Nephron (organoid): ENCODE measurements around the gene UBALD2.
"Not testable (repeated sequence)": the region's sequence is repeated elsewhere in the genome, so short reads cannot be mapped to it uniquely, and the experiment has no call there.

Source experiments
- H3K27ac Mint-ChIP-seq, 3 experiments: 2 replicates each; pipeline ENCODE4 v1.8.0; 2020; ENCODE audit warnings: mixed read lengths in 3 of 3, mild to moderate bottlenecking in 2 of 3, moderate library complexity in 1 of 3
- H3K27me3 Mint-ChIP-seq: 2 replicates; pipeline ENCODE4 v1.8.0; 2021; ENCODE audit warnings: low read depth, mild to moderate bottlenecking, moderate library complexity, mixed read lengths
- H3K36me3 Mint-ChIP-seq: 2 replicates; pipeline ENCODE4 v1.8.0; 2020; ENCODE audit warnings: low read depth, mixed read lengths
- H3K4me1 Mint-ChIP-seq: 2 replicates; pipeline ENCODE4 v1.8.0; 2020; ENCODE audit warnings: mixed read lengths
- H3K4me3 Mint-ChIP-seq, 3 experiments: 2 replicates each; pipeline ENCODE4 v1.8.0; 2020; ENCODE audit warnings: mild to moderate bottlenecking in 3 of 3, mixed read lengths in 3 of 3, moderate library complexity in 2 of 3
- H3K9me3 Mint-ChIP-seq: 2 replicates; pipeline ENCODE4 v1.8.0; 2020; ENCODE audit warnings: mixed read lengths
- CTCF ChIP-seq, 3 experiments: fragments of 200-600 bp; sonication (generic); IDR thresholded peaks; one replicate each; pipeline ENCODE4 v1.5.0; 2021; ENCODE audit warnings: antibody characterized with exemption in 3 of 3; ENCODE audit not compliant: unreplicated experiment in 3 of 3

Gene UBALD2

GRCh38 chr17:76243826-76244679 is 21.1 kb upstream of the UBALD2 start:
- H3K27ac Mint-ChIP-seq, result peak overlapping the region in 1 of 3 experiments; percentile 33
- peaks cover 19% of the 10 kb centered on the region for H3K27me3 Mint-ChIP-seq

GRCh38 chr17:76244721-76245120 is 20.4 kb upstream of the UBALD2 start:
- Mint-ChIP-seq H3K27me3 (peaks cover 15% of the 10 kb centered on the region), H3K4me1 (peaks cover 48% of the 10 kb centered on the region)
- H3K4me3 Mint-ChIP-seq, H3K27ac Mint-ChIP-seq, H3K36me3 Mint-ChIP-seq, H3K9me3 Mint-ChIP-seq: not testable (repeated sequence)

More at GRCh38 chr17:76243826-76244679, 21.1 kb upstream of the UBALD2 start:
- H3K36me3 Mint-ChIP-seq, result no peaks in the 10 kb centered on the region
- H3K4me3 Mint-ChIP-seq, result peak overlapping the region in 2 of 3 experiments; percentile 20 to 57
- no peak for TF ChIP-seq CTCF (IDR thresholded peaks at IDR 0.05; ENCODE audit: unreplicated experiment in 3 of 3)
- H3K9me3 Mint-ChIP-seq, result no peaks in the 10 kb centered on the region
- H3K4me1 Mint-ChIP-seq, result peaks cover 48% of the 10 kb centered on the region

GRCh38 chr17:76246080-76247066 is 18.8 kb upstream of the UBALD2 start:
- peaks cover 42% of the 10 kb centered on the region for H3K4me1 Mint-ChIP-seq
- H3K4me3 Mint-ChIP-seq, result peak overlapping the region in 2 of 3 experiments; percentile 33 to 38
- TF ChIP-seq CTCF (IDR thresholded peaks at IDR 0.05; ENCODE audit: unreplicated experiment in 3 of 3), result no peak
- no peaks in the 10 kb centered on the region for H3K36me3 Mint-ChIP-seq
- peaks cover 17% of the 10 kb centered on the region for H3K27me3 Mint-ChIP-seq
- peak overlapping the region; percentile 50 to 88 (median 73) for H3K27ac Mint-ChIP-seq
- H3K9me3 Mint-ChIP-seq, result no peaks in the 10 kb centered on the region

- H3K4me1 Mint-ChIP-seq, result peaks cover 46% of the 10 kb centered on the region
- TF ChIP-seq CTCF (IDR thresholded peaks at IDR 0.05; ENCODE audit: unreplicated experiment in 3 of 3), result no peak
- peaks cover 24% of the 10 kb centered on the region for H3K27me3 Mint-ChIP-seq
- H3K4me3 Mint-ChIP-seq, result no peak overlapping the region
- no peaks in the 10 kb centered on the region for H3K9me3 Mint-ChIP-seq
- no peaks in the 10 kb centered on the region for H3K36me3 Mint-ChIP-seq
- H3K27ac Mint-ChIP-seq, result peak overlapping the region in 1 of 3 experiments; percentile 35
Observed at GRCh38 chr17:76247304-76247703, 17.8 kb upstream of the UBALD2 start.

- Mint-ChIP-seq H3K36me3 (no peaks in the 10 kb centered on the region), H3K27me3 (peaks cover 20% of the 10 kb centered on the region), H3K27ac (peak overlapping the region; percentile 12 to 36 (median 35)), H3K4me3 (no peak overlapping the region), H3K4me1 (peaks cover 44% of the 10 kb centered on the region), H3K9me3 (no peaks in the 10 kb centered on the region)
- TF ChIP-seq CTCF (IDR thresholded peaks at IDR 0.05; ENCODE audit: unreplicated experiment in 3 of 3), result no peak
Observed at GRCh38 chr17:76248013-76248782, 16.9 kb upstream of the UBALD2 start.
